ENCODE data around the gene IL6ST.
"Not testable (repeated sequence)": the region's sequence is repeated elsewhere in the genome, so short reads cannot be mapped to it uniquely, and the experiment has no call there.

IL6ST gene

GRCh38 chr5:56029871-56030630, 35.3 kb upstream of the IL6ST start:
- H3K79me2 ChIP-seq (ENCODE audit: insufficient read depth, low read length); H3K4me3 ChIP-seq (ENCODE audit: low read depth in 1 of 2, low read length in 2 of 2); H3K9ac ChIP-seq (ENCODE audit: low read depth, low read length); H3K4me2 ChIP-seq (ENCODE audit: insufficient read depth, low read length); ATAC-seq (ENCODE audit: insufficient read depth, low read depth); H3K27me3 ChIP-seq (ENCODE audit: insufficient read depth, low read length, poor library complexity); H2AFZ ChIP-seq (ENCODE audit: low read depth, low read length); DNase-seq; H4K20me1 ChIP-seq (ENCODE audit: insufficient read depth, low read length); H3K4me1 ChIP-seq (ENCODE audit: insufficient read depth, low read length); H3K9me3 ChIP-seq (ENCODE audit: insufficient read depth, low read length, severe bottlenecking); H3K27ac ChIP-seq (ENCODE audit: low read length); H3K36me3 ChIP-seq (ENCODE audit: insufficient read depth, low read length): not testable (repeated sequence)

GRCh38 chr5:56029457-56029856, 34.7 kb upstream of the IL6ST start:
- H3K4me1 ChIP-seq (ENCODE audit: insufficient read depth, low read length) = no peaks in the 10 kb centered on the region
- H4K20me1 ChIP-seq (ENCODE audit: insufficient read depth, low read length) = no peaks in the 10 kb centered on the region
- no peaks in the 10 kb centered on the region for H3K36me3 ChIP-seq (ENCODE audit: insufficient read depth, low read length)
- TF ChIP-seq CTCF (IDR thresholded peaks at IDR 0.05; ENCODE audit: borderline replicate concordance, extremely low read depth, low read length, poor library complexity, severe bottlenecking) (no peak), EZH2 (IDR thresholded peaks at IDR 0.05; ENCODE audit: borderline replicate concordance, low read depth, low read length, severe bottlenecking) (no peak)
- no peak overlapping the region for H3K27ac ChIP-seq (ENCODE audit: low read length)
- no peaks in the 10 kb centered on the region for H3K79me2 ChIP-seq (ENCODE audit: insufficient read depth, low read length)
- no peak overlapping the region for H3K4me2 ChIP-seq (ENCODE audit: insufficient read depth, low read length)
- ATAC-seq (ENCODE audit: insufficient read depth, low read depth) (no peak), DNase-seq (no peak)
- no peak overlapping the region for H3K9ac ChIP-seq (ENCODE audit: low read depth, low read length)
- H2AFZ ChIP-seq (ENCODE audit: low read depth, low read length) = no peak overlapping the region
- no peaks in the 10 kb centered on the region for H3K27me3 ChIP-seq (ENCODE audit: insufficient read depth, low read length, poor library complexity)
- H3K9me3 ChIP-seq (ENCODE audit: insufficient read depth, low read length, severe bottlenecking) = no peaks in the 10 kb centered on the region
- H3K4me3 ChIP-seq (ENCODE audit: low read depth in 1 of 2, low read length in 2 of 2) = no peak overlapping the region

- Histone ChIP-seq H3K9me3 (ENCODE audit: insufficient read depth, low read length, severe bottlenecking) (no peaks in the 10 kb centered on the region), H3K4me1 (ENCODE audit: insufficient read depth, low read length) (no peaks in the 10 kb centered on the region), H3K4me2 (ENCODE audit: insufficient read depth, low read length) (no peak overlapping the region), H3K79me2 (ENCODE audit: insufficient read depth, low read length) (no peaks in the 10 kb centered on the region), H3K27ac (ENCODE audit: low read length) (no peak overlapping the region), H3K27me3 (ENCODE audit: insufficient read depth, low read length, poor library complexity) (no peaks in the 10 kb centered on the region), H4K20me1 (ENCODE audit: insufficient read depth, low read length) (no peaks in the 10 kb centered on the region), H3K36me3 (ENCODE audit: insufficient read depth, low read length) (no peaks in the 10 kb centered on the region), H2AFZ (ENCODE audit: low read depth, low read length) (no peak overlapping the region), H3K9ac (ENCODE audit: low read depth, low read length) (no peak overlapping the region), H3K4me3 (ENCODE audit: low read depth in 1 of 2, low read length in 2 of 2) (no peak overlapping the region)
- DNase-seq (no peak), ATAC-seq (ENCODE audit: insufficient read depth, low read depth) (no peak)
- no peak for TF ChIP-seq CTCF (IDR thresholded peaks at IDR 0.05; ENCODE audit: borderline replicate concordance, extremely low read depth, low read length, poor library complexity, severe bottlenecking)
- TF ChIP-seq EZH2 (IDR thresholded peaks at IDR 0.05; ENCODE audit: borderline replicate concordance, low read depth, low read length, severe bottlenecking) = no peak
Observed at GRCh38 chr5:56028708-56029107, 33.9 kb upstream of the IL6ST start.

GRCh38 chr5:56026863-56027300, 32.1 kb upstream of the IL6ST start:
- H4K20me1 ChIP-seq (ENCODE audit: insufficient read depth, low read length) = no peaks in the 10 kb centered on the region
- no peaks in the 10 kb centered on the region for H3K27me3 ChIP-seq (ENCODE audit: insufficient read depth, low read length, poor library complexity)
- no peaks in the 10 kb centered on the region for H3K4me1 ChIP-seq (ENCODE audit: insufficient read depth, low read length)
- DNase-seq (no peak), ATAC-seq (ENCODE audit: insufficient read depth, low read depth) (no peak)
- no peak overlapping the region for H3K4me3 ChIP-seq (ENCODE audit: low read depth in 1 of 2, low read length in 2 of 2)
- H3K36me3 ChIP-seq (ENCODE audit: insufficient read depth, low read length) = no peaks in the 10 kb centered on the region
- no peak overlapping the region for H3K4me2 ChIP-seq (ENCODE audit: insufficient read depth, low read length)
- no peak for TF ChIP-seq EZH2 (IDR thresholded peaks at IDR 0.05; ENCODE audit: borderline replicate concordance, low read depth, low read length, severe bottlenecking)
- no peak for TF ChIP-seq CTCF (IDR thresholded peaks at IDR 0.05; ENCODE audit: borderline replicate concordance, extremely low read depth, low read length, poor library complexity, severe bottlenecking)
- no peak overlapping the region for H2AFZ ChIP-seq (ENCODE audit: low read depth, low read length)
- no peak overlapping the region for H3K9ac ChIP-seq (ENCODE audit: low read depth, low read length)
- no peak overlapping the region for H3K27ac ChIP-seq (ENCODE audit: low read length)
- H3K9me3 ChIP-seq (ENCODE audit: insufficient read depth, low read length, severe bottlenecking) = no peaks in the 10 kb centered on the region
- H3K79me2 ChIP-seq (ENCODE audit: insufficient read depth, low read length) = no peaks in the 10 kb centered on the region
